Transverse colon (tissue), 3 donors: Measurements from ENCODE around the gene MAN2B1.
"Not testable (repeated sequence)": the region's sequence is repeated elsewhere in the genome, so short reads cannot be mapped to it uniquely, and the experiment has no call there.

ENCODE experiments used
- CTCF ChIP-seq, 5 experiments: fragments of 200-600 bp in 3 of 5; fragments of 450-650 bp in 2 of 5; sonication (generic) in 3 of 5; IDR thresholded peaks; 1 replicate in 2 of 5; 2 replicates in 3 of 5; pipeline ENCODE4 v1.5.1; 2016 to 2017; ENCODE audit warnings: antibody characterized with exemption in 5 of 5, inconsistent platforms in 3 of 5, mild to moderate bottlenecking in 2 of 5, moderate library complexity in 1 of 5
- POLR2A ChIP-seq: fragments of 450-650 bp; IDR thresholded peaks from one replicate; pipeline ENCODE4 v1.6.1; 2016; ENCODE audit warnings: antibody characterized with exemption, mild to moderate bottlenecking, moderate library complexity

GRCh38 chr19:12712077-12712476, 45.5 kb upstream of the MAN2B1 start:
- peak in 4 of 5 experiments; percentile 37 to 49 (median 44) for TF ChIP-seq CTCF (IDR thresholded peaks at IDR 0.05)
- not testable (repeated sequence) for TF ChIP-seq POLR2A
